Endodermal cell (in vitro differentiated cells): ENCODE data around the gene GALNT2. TPM values are rescaled to one million over a fixed set of nuclear protein-coding genes. Genes with fewer than 3 reads are reported as not detected.

Experiments used
- DNase-seq: peaks from one replicate; pipeline ENCODE4 v3.0.0-alpha.2; 2017
- H3K27ac ChIP-seq: 2 replicates; pipeline ENCODE4 v1.5.1; 2013; ENCODE audit warnings: mild to moderate bottlenecking, low read depth, low read length, moderate library complexity
- H3K27me3 ChIP-seq: 2 replicates; pipeline ENCODE4 v1.6.1; 2013; ENCODE audit warnings: mild to moderate bottlenecking, low read length, moderate library complexity; ENCODE audit not compliant: insufficient read depth, control insufficient read depth, poor library complexity, severe bottlenecking
- H3K36me3 ChIP-seq: 2 replicates; pipeline ENCODE4 v1.7.0; 2013; ENCODE audit warnings: mild to moderate bottlenecking, low read length, moderate library complexity; ENCODE audit not compliant: control insufficient read depth, insufficient read depth
- H3K4me1 ChIP-seq: one replicate; pipeline ENCODE4 v1.7.0; 2013; ENCODE audit warnings: low read length; ENCODE audit not compliant: control insufficient read depth, insufficient read depth
- H3K4me3 ChIP-seq: 2 replicates; pipeline ENCODE4 v1.5.1; 2013; ENCODE audit warnings: mild to moderate bottlenecking, low read length, moderate library complexity
- H3K9ac ChIP-seq: 2 replicates; pipeline ENCODE4 v1.6.1; 2013; ENCODE audit warnings: mild to moderate bottlenecking, low read length, moderate library complexity; ENCODE audit not compliant: poor library complexity, severe bottlenecking; ENCODE audit errors: extremely low read depth
- H3K9me3 ChIP-seq: 2 replicates; pipeline ENCODE4 v1.6.1; 2013; ENCODE audit warnings: mild to moderate bottlenecking, low read length, moderate library complexity; ENCODE audit not compliant: control insufficient read depth
- H3K27ac Mint-ChIP-seq: 2 replicates; pipeline ENCODE4 v1.8.0; 2020; ENCODE audit warnings: mixed read lengths
- H3K27me3 Mint-ChIP-seq: 2 replicates; pipeline ENCODE4 v1.8.0; 2021; ENCODE audit warnings: mild to moderate bottlenecking, mixed read lengths; ENCODE audit not compliant: insufficient read depth
- H3K36me3 Mint-ChIP-seq: 2 replicates; pipeline ENCODE4 v1.8.0; 2020; ENCODE audit warnings: low read depth, mixed read lengths
- H3K4me1 Mint-ChIP-seq: 2 replicates; pipeline ENCODE4 v1.8.0; 2020; ENCODE audit warnings: mixed read lengths
- H3K4me3 Mint-ChIP-seq: 2 replicates; pipeline ENCODE4 v1.8.0; 2020; ENCODE audit warnings: mild to moderate bottlenecking, moderate library complexity, mixed read lengths
- H3K9me3 Mint-ChIP-seq: 2 replicates; pipeline ENCODE4 v1.8.0; 2020; ENCODE audit warnings: mild to moderate bottlenecking, mixed read lengths
- WGBS, 2 experiments: methylation state at CpG; one replicate each; pipeline versions ENCODE4 v1.1.5 to v1.1.7; 2013; ENCODE audit warnings: missing lambda C conversion rate in 2 of 2, mixed read lengths in 1 of 2; ENCODE audit not compliant: insufficient coverage in 1 of 2, insufficient read length in 1 of 2; 5-methylcytosine and 5-hydroxymethylcytosine counted together
- total RNA-seq, 2 donors: library from RNA; stranded (reverse); fragmentation: NEBNext Ultra II Directional in 1 of 2; extraction: Animal tissue kit (Norgen Biotek cat#: 25700) in 1 of 2; gene quantifications; 2 replicates in 1 of 2; 3 replicates in 1 of 2; pipeline ENCODE4 v1.2.1, GENCODE V29; 2021
- TF ChIP-seq, protein P1 (sequence below): fragments of 200-600 bp; sonication (generic); conservative IDR thresholded peaks from 2 replicates; pipeline ENCODE4 v1.5.0; 2021; ENCODE audit warnings: antibody characterized with exemption, mild to moderate bottlenecking

GALNT2 gene
- total RNA-seq, 2 donors from 2014 or later: 41.6 to 63.5 TPM

DNA sequence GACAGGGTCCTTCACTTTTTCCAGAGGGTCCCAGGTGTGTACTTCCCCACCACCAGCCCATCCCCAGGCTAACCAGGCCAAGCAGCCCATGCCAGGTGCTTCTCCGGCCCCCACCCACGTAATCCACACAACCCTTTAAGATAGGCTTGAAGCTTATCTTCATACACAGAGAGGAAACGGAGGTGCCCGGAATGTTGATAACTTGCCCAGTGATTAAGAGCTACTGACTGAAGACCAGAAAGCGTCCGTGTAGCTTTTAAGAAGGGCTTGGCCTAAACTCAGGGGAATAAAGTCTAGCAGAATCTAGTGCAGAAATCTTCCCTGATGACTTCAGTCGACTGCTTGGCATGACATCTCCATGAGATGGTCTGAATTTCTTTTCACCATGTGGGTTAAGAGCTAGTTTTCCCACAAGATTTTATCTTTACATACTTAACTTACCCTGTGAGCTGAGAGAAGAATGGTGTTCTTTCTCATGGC lies 138.7 kb downstream of the GALNT2 start:
- Histone ChIP-seq H3K9ac (no peak overlapping the region), H3K9me3 (no peaks in the 10 kb centered on the region), H3K4me1 (peaks cover 32% of the 10 kb centered on the region), H3K4me3 (no peak overlapping the region), H3K36me3 (no peaks in the 10 kb centered on the region), H3K27ac (no peak overlapping the region), H3K27me3 (peaks cover 8% of the 10 kb centered on the region)
- WGBS, 2 experiments: 86 to 100% methylated on average over 5 to 7 of the region's 7 CpGs
- DNase-seq: no peak
- TF ChIP-seq, protein P1, sequence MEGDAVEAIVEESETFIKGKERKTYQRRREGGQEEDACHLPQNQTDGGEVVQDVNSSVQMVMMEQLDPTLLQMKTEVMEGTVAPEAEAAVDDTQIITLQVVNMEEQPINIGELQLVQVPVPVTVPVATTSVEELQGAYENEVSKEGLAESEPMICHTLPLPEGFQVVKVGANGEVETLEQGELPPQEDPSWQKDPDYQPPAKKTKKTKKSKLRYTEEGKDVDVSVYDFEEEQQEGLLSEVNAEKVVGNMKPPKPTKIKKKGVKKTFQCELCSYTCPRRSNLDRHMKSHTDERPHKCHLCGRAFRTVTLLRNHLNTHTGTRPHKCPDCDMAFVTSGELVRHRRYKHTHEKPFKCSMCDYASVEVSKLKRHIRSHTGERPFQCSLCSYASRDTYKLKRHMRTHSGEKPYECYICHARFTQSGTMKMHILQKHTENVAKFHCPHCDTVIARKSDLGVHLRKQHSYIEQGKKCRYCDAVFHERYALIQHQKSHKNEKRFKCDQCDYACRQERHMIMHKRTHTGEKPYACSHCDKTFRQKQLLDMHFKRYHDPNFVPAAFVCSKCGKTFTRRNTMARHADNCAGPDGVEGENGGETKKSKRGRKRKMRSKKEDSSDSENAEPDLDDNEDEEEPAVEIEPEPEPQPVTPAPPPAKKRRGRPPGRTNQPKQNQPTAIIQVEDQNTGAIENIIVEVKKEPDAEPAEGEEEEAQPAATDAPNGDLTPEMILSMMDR: no peak
- no peak overlapping the region for H3K27ac Mint-ChIP-seq
- H3K4me1 Mint-ChIP-seq: peaks cover 42% of the 10 kb centered on the region
- no peaks in the 10 kb centered on the region for H3K9me3 Mint-ChIP-seq
- no peak overlapping the region for H3K4me3 Mint-ChIP-seq
- peaks cover 13% of the 10 kb centered on the region for H3K36me3 Mint-ChIP-seq
- peaks cover 8% of the 10 kb centered on the region for H3K27me3 Mint-ChIP-seq

DNA sequence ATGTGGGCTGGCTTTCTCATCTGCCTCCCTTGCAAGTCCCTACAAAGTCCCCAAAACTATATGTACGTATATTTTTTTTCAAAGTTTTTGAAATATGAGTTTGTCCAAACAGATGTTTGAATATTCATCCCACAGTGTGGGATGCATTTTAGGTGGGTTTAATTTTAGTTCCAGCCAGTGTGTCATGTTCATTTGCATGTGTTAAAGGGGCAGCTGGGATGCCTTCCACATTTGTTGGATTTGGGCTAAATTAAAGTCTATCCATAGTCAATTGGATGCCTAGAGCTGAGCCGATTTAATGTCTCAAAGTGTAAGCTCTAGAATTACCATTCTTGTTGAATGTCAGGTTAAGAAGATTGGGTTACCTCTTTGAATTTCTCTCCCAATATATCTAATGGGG lies 139.2 kb downstream of the GALNT2 start:
- no peak overlapping the region for H3K9ac ChIP-seq
- H3K27me3 Mint-ChIP-seq: peaks cover 8% of the 10 kb centered on the region
- H3K4me3 Mint-ChIP-seq: no peak overlapping the region
- H3K27ac Mint-ChIP-seq: no peak overlapping the region
- peaks cover 13% of the 10 kb centered on the region for H3K36me3 Mint-ChIP-seq
- H3K4me1 ChIP-seq: peaks cover 36% of the 10 kb centered on the region
- DNase-seq: no peak
- H3K36me3 ChIP-seq: no peaks in the 10 kb centered on the region
- H3K9me3 ChIP-seq: no peaks in the 10 kb centered on the region
- H3K4me1 Mint-ChIP-seq: peaks cover 47% of the 10 kb centered on the region
- TF ChIP-seq, protein P1: no peak
- no peak overlapping the region for H3K4me3 ChIP-seq
- 93% methylated on average over 2 of the region's 2 CpGs for WGBS, 2 experiments
- H3K27ac ChIP-seq: no peak overlapping the region
- H3K9me3 Mint-ChIP-seq: no peaks in the 10 kb centered on the region
- H3K27me3 ChIP-seq: peaks cover 8% of the 10 kb centered on the region

DNA sequence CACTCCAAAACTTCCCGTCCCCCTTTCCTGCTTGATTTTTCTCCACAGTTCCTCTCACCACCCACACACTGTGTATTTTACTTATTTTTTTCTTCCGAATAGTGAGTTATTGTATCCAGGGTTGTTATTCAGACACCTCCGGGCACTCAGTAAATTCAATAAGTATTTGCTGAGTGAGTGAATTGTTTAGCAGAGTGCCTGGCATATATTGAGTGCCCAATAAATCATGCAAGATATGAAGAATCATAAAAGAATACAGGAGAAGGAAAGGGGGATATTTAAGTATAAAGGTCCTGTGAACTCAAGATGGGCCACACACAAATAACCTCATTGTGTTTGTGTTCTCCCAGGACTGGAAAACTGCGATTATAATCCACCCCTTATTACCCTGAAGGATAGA lies 139.9 kb downstream of the GALNT2 start:
- Histone ChIP-seq H3K4me3 (no peak overlapping the region), H3K27ac (no peak overlapping the region), H3K27me3 (peaks cover 10% of the 10 kb centered on the region), H3K9me3 (no peaks in the 10 kb centered on the region), H3K36me3 (no peaks in the 10 kb centered on the region), H3K9ac (no peak overlapping the region), H3K4me1 (peaks cover 37% of the 10 kb centered on the region)
- 57 to 72% methylated on average over 2 to 4 of the region's 4 CpGs for WGBS, 2 experiments
- Mint-ChIP-seq H3K27ac (no peak overlapping the region), H3K4me3 (no peak overlapping the region), H3K27me3 (peaks cover 11% of the 10 kb centered on the region), H3K4me1 (peaks cover 51% of the 10 kb centered on the region), H3K9me3 (no peaks in the 10 kb centered on the region), H3K36me3 (peaks cover 13% of the 10 kb centered on the region)
- no peak for DNase-seq
- TF ChIP-seq, protein P1: no peak
